Breast epithelium (tissue), 4 donors: Measurements from ENCODE around the gene FAM168A. TPM values are rescaled to one million over a fixed set of nuclear protein-coding genes. Genes with fewer than 3 reads are reported as not detected.
A peak's percentile ranks its signal among the peaks of the same experiment; 100 is the strongest.

ENCODE experiments used
- DNase-seq, 2 donors: peaks; one replicate each; pipeline ENCODE4 v3.0.0-alpha.2; 2019; ENCODE audit warnings: low spot score in 2 of 2
- H3K27ac ChIP-seq, 2 donors: fragments of 200-600 bp; sonication (generic) in 1 of 2; one replicate each; pipeline ENCODE4 v1.5.1; 2016 to 2019; ENCODE audit warnings: mild to moderate bottlenecking in 1 of 2
- H3K27me3 ChIP-seq, 2 donors: fragments of 200-600 bp; sonication (generic) in 1 of 2; one replicate each; pipeline versions ENCODE4 v1.5.1 to v1.6.0; 2017 to 2019; ENCODE audit warnings: control low read depth in 1 of 2, mild to moderate bottlenecking in 1 of 2
- H3K36me3 ChIP-seq: fragments of 200-600 bp; one replicate; pipeline ENCODE4 v1.5.1; 2019
- H3K4me1 ChIP-seq, 2 donors: fragments of 200-600 bp; sonication (generic); one replicate each; pipeline ENCODE4 v1.5.1; 2016 to 2019; ENCODE audit warnings: control low read depth in 1 of 2
- H3K4me3 ChIP-seq, 3 donors: fragments of 200-600 bp; sonication (generic); 1 replicate in 2 of 3; 2 replicates in 1 of 3; pipeline ENCODE4 v1.5.1; 2016 to 2019; ENCODE audit warnings: mild to moderate bottlenecking in 3 of 3, moderate library complexity in 2 of 3
- H3K9me3 ChIP-seq, 2 donors: fragments of 200-600 bp; sonication (generic) in 1 of 2; one replicate each; pipeline ENCODE4 v1.5.1; 2016 to 2019; ENCODE audit warnings: control low read depth in 1 of 2
- POLR2A ChIP-seq: fragments of 450-650 bp; IDR thresholded peaks from one replicate; pipeline ENCODE4 v1.6.1; 2016; ENCODE audit warnings: antibody characterized with exemption, mild to moderate bottlenecking, moderate library complexity
- POLR2AphosphoS5 ChIP-seq, 3 donors: sonication (generic); formaldehyde crosslinking; IDR thresholded peaks; one replicate each; pipeline ENCODE4 v1.6.1; 2017; ENCODE audit warnings: antibody characterized with exemption in 3 of 3
- intact Hi-C: fragments of 100-400 bp; cut with DNase I; formaldehyde crosslinking; loops from one replicate; pipeline ENCODE4 v1.15.1; 2023; ENCODE audit warnings: low total_unique reads
- total RNA-seq, 3 donors: library from RNA; depleted of rRNA; stranded (reverse); fragments of >200 nt; gene quantifications; one replicate each; pipeline ENCODE4 v1.1.0, GENCODE V29; 2016
- TF ChIP-seq, protein P1 (sequence below), 3 donors: fragments of 450-650 bp; IDR thresholded peaks; one replicate each; pipeline ENCODE4 v1.5.1; 2016 to 2017; ENCODE audit warnings: antibody characterized with exemption in 3 of 3, mild to moderate bottlenecking in 3 of 3, moderate library complexity in 3 of 3

FAM168A gene, protein sequence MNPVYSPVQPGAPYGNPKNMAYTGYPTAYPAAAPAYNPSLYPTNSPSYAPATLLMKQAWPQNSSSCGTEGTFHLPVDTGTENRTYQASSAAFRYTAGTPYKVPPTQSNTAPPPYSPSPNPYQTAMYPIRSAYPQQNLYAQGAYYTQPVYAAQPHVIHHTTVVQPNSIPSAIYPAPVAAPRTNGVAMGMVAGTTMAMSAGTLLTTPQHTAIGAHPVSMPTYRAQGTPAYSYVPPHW
- 10 to 100 TPM; 26.5 to 41.9 (median 28.8) TPM for total RNA-seq

DNA sequence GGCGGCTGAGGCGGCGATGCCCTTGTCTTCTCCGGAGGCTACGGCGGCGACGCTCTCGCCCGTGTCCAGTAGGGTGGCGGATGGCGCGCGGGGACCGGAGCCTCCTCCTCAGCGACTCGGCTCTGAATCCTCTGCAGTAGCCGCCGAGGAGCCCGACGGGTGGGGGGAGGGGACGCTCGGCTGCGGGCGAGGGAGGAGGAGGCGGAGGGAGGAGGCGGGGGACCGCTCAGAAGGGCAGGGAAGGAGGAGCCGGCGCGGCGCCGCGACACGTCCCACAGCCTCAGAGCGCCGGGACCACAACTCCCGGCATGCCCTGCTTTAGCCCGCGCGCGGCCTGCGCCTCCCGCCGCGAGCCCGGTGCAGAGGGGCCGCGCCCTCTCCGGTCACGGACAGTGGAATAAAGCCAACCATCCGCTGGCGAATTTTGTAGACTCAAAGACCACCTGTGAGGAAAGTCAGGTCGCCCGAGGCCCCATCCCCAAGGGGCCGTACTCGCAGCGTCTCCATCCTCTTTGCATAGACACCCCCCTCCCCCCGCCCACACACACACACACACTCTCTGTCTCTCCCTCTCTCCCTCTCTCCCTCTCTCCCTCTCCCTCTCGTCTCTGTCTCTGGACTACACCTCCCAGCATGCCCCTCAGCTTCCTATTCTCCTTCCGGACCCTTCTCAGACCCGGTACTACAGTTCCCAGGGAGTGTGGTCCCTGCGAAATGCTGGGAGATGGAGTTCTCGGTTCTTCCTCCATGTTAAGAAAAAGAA is at the start of gene FAM168A:
FAM168A (minus strand) TSS at position 157 of the 763 bp plus-strand sequence. CDS start 129,638 bp downstream, outside the sequence.
- DNase-seq = peak; percentile 92 to 93
- Histone ChIP-seq H3K27me3 (no peaks in the 10 kb centered on the region), H3K4me1 (no peaks in the 10 kb centered on the region), H3K4me3 (peak within 1 kb of the TSS; percentile 77 to 84 (median 82)), H3K9me3 (no peaks in the 10 kb centered on the region), H3K27ac (peak within 1 kb of the TSS; percentile 77 to 87), H3K36me3 (no peaks in the 10 kb centered on the region)
- TF ChIP-seq POLR2A = peak; percentile 32
- TF ChIP-seq, protein P1, sequence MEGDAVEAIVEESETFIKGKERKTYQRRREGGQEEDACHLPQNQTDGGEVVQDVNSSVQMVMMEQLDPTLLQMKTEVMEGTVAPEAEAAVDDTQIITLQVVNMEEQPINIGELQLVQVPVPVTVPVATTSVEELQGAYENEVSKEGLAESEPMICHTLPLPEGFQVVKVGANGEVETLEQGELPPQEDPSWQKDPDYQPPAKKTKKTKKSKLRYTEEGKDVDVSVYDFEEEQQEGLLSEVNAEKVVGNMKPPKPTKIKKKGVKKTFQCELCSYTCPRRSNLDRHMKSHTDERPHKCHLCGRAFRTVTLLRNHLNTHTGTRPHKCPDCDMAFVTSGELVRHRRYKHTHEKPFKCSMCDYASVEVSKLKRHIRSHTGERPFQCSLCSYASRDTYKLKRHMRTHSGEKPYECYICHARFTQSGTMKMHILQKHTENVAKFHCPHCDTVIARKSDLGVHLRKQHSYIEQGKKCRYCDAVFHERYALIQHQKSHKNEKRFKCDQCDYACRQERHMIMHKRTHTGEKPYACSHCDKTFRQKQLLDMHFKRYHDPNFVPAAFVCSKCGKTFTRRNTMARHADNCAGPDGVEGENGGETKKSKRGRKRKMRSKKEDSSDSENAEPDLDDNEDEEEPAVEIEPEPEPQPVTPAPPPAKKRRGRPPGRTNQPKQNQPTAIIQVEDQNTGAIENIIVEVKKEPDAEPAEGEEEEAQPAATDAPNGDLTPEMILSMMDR (IDR thresholded peaks at IDR 0.05) = peak; percentile 24 to 60 (median 41)
- peak; percentile 28 to 84 (median 58) for TF ChIP-seq POLR2AphosphoS5 (IDR thresholded peaks at IDR 0.05)
- intact Hi-C loops = no loop called here

DNA sequence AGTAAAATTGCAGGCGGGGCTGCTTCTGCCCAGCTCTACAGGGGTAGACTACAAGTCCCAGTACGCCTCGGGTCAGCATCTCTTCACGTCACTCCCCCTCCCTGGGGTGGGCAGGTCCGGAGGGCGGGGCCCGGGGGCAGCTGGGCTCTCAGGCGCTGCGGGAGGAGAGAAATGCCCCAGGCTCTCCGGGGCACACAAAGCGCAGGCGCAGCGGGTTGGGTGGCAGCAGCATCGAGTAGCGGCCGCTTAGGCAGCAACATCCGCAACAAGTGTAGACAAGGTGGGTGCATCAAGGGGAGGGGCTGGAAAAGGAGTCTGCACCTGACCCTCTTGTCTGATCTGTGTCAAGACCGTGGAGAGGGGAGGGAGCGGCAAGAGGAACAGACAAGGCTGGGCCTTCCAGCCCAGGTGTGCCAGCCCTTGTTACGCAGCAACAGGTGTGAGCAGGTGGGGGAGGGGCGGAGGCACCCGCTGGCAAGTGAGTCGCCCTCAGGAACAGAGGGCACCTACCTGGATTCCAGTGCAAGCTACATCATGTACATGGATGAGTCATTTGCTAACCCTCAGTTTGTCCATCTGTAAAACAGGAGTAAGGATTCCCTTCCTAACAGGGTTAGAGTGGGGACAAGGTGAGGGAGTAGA is 49.7 kb upstream of the FAM168A start:
- Histone ChIP-seq H3K4me1 (no peaks in the 10 kb centered on the region), H3K27ac (peak overlapping the region; percentile 48 to 71), H3K9me3 (no peaks in the 10 kb centered on the region), H3K4me3 (peak overlapping the region in 2 of 3 donors; percentile 48 to 60), H3K27me3 (no peaks in the 10 kb centered on the region), H3K36me3 (no peaks in the 10 kb centered on the region)
- intact Hi-C loops = loop anchor here (10.0 kb wide), 1 partner anchor 223 kb away; no protein-coding TSS in a partner anchor
- TF ChIP-seq POLR2A = no peak
- no peak for TF ChIP-seq POLR2AphosphoS5 (IDR thresholded peaks at IDR 0.05)
- TF ChIP-seq, protein P1 (IDR thresholded peaks at IDR 0.05) = no peak
- DNase-seq = peak; percentile 63 to 83

DNA sequence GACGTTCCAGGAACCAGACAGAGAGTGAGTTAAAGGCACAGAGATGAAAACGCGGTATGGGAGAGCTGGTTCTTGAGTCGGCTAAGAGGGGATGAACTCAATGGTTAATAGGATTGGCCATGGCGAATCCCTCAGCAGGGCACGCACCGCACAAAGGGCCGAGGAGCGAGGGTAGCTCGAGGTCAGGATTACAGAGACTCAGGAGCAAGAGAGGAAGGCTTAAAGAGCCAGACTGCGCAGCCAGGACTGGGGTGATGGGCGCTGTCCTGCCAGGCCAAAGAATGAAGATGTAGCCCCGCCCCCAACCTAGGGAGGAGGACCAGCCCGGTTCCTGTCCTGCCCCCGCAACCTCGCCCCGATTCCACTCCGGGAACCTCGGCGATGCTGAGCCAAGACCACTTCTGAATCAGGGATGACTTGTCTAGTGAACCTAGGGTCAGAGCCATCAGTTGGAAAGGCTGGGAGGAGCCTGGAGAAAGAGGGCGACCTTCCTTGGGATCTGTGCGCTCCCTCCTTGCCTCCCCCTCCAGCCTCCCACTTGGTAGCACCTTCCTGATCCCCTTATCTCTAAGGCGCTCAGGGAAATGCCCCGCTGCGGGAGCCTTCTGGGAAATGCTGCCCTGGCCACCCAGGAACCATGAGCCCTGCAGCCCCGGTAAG is 48.2 kb upstream of the FAM168A start, which contains the start of gene PLEKHB1:
PLEKHB1 (plus strand) TSS at position 610 of the 660 bp plus-strand sequence; CDS start at position 638, 28 bp downstream.
- peak within 1 kb of the TSS in 2 of 3 donors; percentile 48 to 60 for H3K4me3 ChIP-seq
- TF ChIP-seq, protein P1 (IDR thresholded peaks at IDR 0.05) = no peak
- TF ChIP-seq POLR2A (no peak), POLR2AphosphoS5 (IDR thresholded peaks at IDR 0.05) (no peak)
- no peaks in the 10 kb centered on the region for H3K4me1 ChIP-seq
- H3K27ac ChIP-seq = peak within 1 kb of the TSS; percentile 48 to 71
- H3K9me3 ChIP-seq = no peaks in the 10 kb centered on the region
- no peaks in the 10 kb centered on the region for H3K27me3 ChIP-seq
- no peak for DNase-seq
- intact Hi-C loops = loop anchor here (10.0 kb wide), 1 partner anchor 221 kb away; no protein-coding TSS in a partner anchor
- no peaks in the 10 kb centered on the region for H3K36me3 ChIP-seq

DNA sequence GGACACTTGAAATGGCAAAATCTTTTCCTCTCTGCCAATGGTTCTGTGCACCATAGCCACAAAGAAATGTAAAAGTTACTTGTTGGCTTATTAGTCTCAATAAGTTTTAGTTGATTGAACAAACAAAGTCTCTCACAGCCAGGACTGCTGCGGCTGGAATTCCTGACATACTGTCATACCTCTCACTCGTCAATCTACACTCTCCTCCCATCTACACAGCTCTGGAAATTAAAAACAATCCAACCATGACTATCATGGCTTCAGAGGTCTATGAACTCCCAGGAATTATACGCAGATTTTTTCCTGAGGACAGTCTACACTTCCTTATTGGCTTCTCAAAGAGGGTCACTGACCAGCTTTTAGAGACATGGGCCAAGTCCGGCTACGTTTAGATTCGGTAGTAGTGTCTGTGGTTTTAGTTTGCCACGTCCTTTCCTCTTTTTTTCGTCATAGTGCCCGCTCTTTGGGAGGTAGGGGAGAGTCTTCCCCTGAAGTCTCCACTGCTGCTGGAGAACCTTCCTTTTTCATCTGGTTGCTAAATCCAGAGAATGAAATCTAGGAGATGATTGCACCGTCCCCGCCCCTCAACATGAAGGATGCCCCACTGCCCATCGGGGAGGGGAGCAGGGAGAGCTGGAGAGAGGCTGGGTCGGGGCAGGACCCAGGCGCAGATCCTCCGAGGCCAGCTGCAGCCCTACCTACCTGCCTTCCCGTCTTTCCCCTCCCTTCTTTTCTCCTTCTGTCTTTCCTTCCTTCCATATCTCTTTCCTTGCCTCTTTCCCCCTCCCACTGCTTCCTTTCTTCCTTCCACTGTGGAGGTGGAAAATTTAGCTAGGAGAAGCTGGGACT is 47.4 kb upstream of the FAM168A start:
- H3K4me1 ChIP-seq = no peaks in the 10 kb centered on the region
- TF ChIP-seq, protein P1 (IDR thresholded peaks at IDR 0.05) = no peak
- no peak for TF ChIP-seq POLR2AphosphoS5 (IDR thresholded peaks at IDR 0.05)
- no peak for TF ChIP-seq POLR2A
- H3K36me3 ChIP-seq = no peaks in the 10 kb centered on the region
- H3K27me3 ChIP-seq = no peaks in the 10 kb centered on the region
- H3K27ac ChIP-seq = no peak overlapping the region
- DNase-seq = no peak
- intact Hi-C loops = loop anchor here (10.0 kb wide), 1 partner anchor 221 kb away; no protein-coding TSS in a partner anchor
- no peaks in the 10 kb centered on the region for H3K9me3 ChIP-seq
- H3K4me3 ChIP-seq = peak overlapping the region in 1 of 3 donors; percentile 35
